PC-9 (cell line): ENCODE measurements around the gene ATXN1. TPM values are rescaled to one million over a fixed set of nuclear protein-coding genes. Genes with fewer than 3 reads are reported as not detected.
"Not testable (repeated sequence)": the region's sequence is repeated elsewhere in the genome, so short reads cannot be mapped to it uniquely, and the experiment has no call there.

Experiments used
- BruUV-seq: library from RNA; stranded (reverse); fragments of 400-500 nt; replicated peaks from 2 replicates; lab custom pipeline; 2021; lab: Mats Ljungman, UMichigan
- CTCF ChIA-PET: fragments of 300-600 bp; sonication (Branson Sonifier 250); formaldehyde crosslinking; loops from one replicate; lab custom pipeline; 2022; ENCODE audit warnings: antibody characterized with exemption; lab: Charles Lee
- POLR2A ChIA-PET: fragments of 300-600 bp; sonication (Branson Sonifier 250); formaldehyde crosslinking; loops from one replicate; lab custom pipeline; 2022; ENCODE audit warnings: antibody characterized with exemption; ENCODE audit not compliant: unreplicated experiment; lab: Charles Lee
- DNase-seq, 2 experiments: peaks; one replicate each; pipeline versions ENCODE4 v3.0.0 to v3.0.0-alpha.2; 2015 to 2022; ENCODE audit warnings: mixed read lengths in 1 of 2
- H2AFZ ChIP-seq: fragments of 200-600 bp; sonication (generic); 2 replicates; pipeline ENCODE4 v1.8.1; 2017; ENCODE audit warnings: antibody characterized with exemption
- H3F3A ChIP-seq: fragments of 200-600 bp; sonication (generic); 2 replicates; pipeline ENCODE4 v1.8.1; 2017; ENCODE audit warnings: antibody characterized with exemption, mild to moderate bottlenecking, low read depth; ENCODE audit not compliant: insufficient read depth
- H3K27ac ChIP-seq: fragments of 200-600 bp; sonication (generic); 2 replicates; pipeline ENCODE4 v1.6.1; 2016; ENCODE audit warnings: mixed run types
- H3K27me3 ChIP-seq: fragments of 200-600 bp; sonication (generic); 2 replicates; pipeline ENCODE4 v1.6.1; 2016; ENCODE audit warnings: low read depth, mixed run types; ENCODE audit not compliant: insufficient read depth
- H3K36me3 ChIP-seq: fragments of 200-600 bp; sonication (generic); 2 replicates; pipeline ENCODE4 v1.6.1; 2016; ENCODE audit warnings: low read depth, mixed run types
- H3K4me1 ChIP-seq: fragments of 200-600 bp; sonication (generic); replicated peaks from 2 replicates; pipeline ENCODE4 v1.6.1; 2016; ENCODE audit warnings: mixed run types; ENCODE audit not compliant: insufficient read depth
- H3K4me2 ChIP-seq: fragments of 200-600 bp; sonication (generic); 2 replicates; pipeline ENCODE4 v1.6.1; 2017; ENCODE audit warnings: mixed run types
- H3K4me3 ChIP-seq: fragments of 200-600 bp; sonication (generic); 2 replicates; pipeline ENCODE4 v1.6.1; 2016; ENCODE audit warnings: mixed run types
- H3K79me2 ChIP-seq: fragments of 200-600 bp; sonication (generic); 2 replicates; pipeline ENCODE4 v1.6.1; 2017; ENCODE audit warnings: low read depth, mixed run types
- H3K9me2 ChIP-seq: fragments of 200-600 bp; sonication (generic); 2 replicates; pipeline ENCODE4 v1.8.1; 2017; ENCODE audit warnings: mild to moderate bottlenecking; ENCODE audit not compliant: insufficient read depth
- H3K9me3 ChIP-seq: fragments of 200-600 bp; sonication (generic); 2 replicates; pipeline ENCODE4 v1.8.1; 2016; ENCODE audit warnings: low read depth; ENCODE audit not compliant: insufficient read depth
- H4K20me1 ChIP-seq: fragments of 200-600 bp; sonication (generic); 2 replicates; pipeline ENCODE4 v1.8.1; 2017; ENCODE audit not compliant: insufficient read depth
- EZH2 ChIP-seq: fragments of 200-600 bp; sonication (generic); IDR thresholded peaks from 2 replicates; pipeline ENCODE4 v1.8.0; 2017; ENCODE audit warnings: antibody characterized with exemption, low read depth
- intact Hi-C: fragments of 100-400 bp; cut with micrococcal nuclease; formaldehyde crosslinking; loops from one replicate; pipeline ENCODE4 v1.10.0; 2022; ENCODE audit not compliant: unreplicated experiment
- total RNA-seq: library from RNA; stranded (reverse); gene quantifications from 2 replicates; pipeline ENCODE4 v1.2.3, GENCODE V29; 2021
- TF ChIP-seq, protein P1 (sequence below): fragments of 200-600 bp; sonication (generic); conservative IDR thresholded peaks from 2 replicates; pipeline ENCODE4 v1.6.1; 2017; ENCODE audit warnings: mixed run types, antibody characterized with exemption, mild to moderate bottlenecking, moderate library complexity

ATXN1 gene
- total RNA-seq, 1 experiment from 2014 or later = 42.7 TPM

DNA sequence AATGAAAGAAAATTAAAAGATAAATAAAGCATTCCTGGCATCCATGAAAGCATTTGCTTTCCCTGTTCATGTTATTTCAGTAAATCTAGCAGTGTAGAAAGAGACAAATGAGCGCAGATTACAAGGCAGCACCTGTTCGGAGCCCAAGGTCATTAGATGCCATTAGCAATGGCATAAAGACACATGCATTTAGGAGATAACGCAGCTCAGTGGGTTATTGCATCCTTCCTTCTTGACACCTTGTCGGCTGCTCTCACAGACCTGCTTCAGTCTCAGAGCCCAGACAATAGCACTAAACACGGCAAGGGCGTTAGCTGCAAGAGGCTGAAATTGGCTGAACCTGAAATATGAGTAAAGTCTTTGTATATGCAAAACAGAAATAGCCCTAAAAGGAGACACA, 140.3 kb downstream of the ATXN1 start:
- Histone ChIP-seq H3K4me2 (no peak overlapping the region), H3K79me2 (no peaks in the 10 kb centered on the region), H3K9me2 (no peaks in the 10 kb centered on the region), H3K9me3 (no peaks in the 10 kb centered on the region), H3K4me3 (no peak overlapping the region), H3K27ac (no peak overlapping the region), H3K36me3 (no peaks in the 10 kb centered on the region), H3K4me1 (0 out of 2 replicates have a peak, but pooled peaks cover 9% of the 10 kb centered on the region), H2AFZ (no peak overlapping the region), H4K20me1 (no peaks in the 10 kb centered on the region), H3F3A (0 out of 2 replicates have a peak, but pooled peaks cover 3% of the 10 kb centered on the region), H3K27me3 (no peaks in the 10 kb centered on the region)
- BruUV-seq = no TSS peak
- intact Hi-C loops = no loop called here
- DNase-seq = no peak
- POLR2A ChIA-PET = no interaction called here
- TF ChIP-seq, protein P1, sequence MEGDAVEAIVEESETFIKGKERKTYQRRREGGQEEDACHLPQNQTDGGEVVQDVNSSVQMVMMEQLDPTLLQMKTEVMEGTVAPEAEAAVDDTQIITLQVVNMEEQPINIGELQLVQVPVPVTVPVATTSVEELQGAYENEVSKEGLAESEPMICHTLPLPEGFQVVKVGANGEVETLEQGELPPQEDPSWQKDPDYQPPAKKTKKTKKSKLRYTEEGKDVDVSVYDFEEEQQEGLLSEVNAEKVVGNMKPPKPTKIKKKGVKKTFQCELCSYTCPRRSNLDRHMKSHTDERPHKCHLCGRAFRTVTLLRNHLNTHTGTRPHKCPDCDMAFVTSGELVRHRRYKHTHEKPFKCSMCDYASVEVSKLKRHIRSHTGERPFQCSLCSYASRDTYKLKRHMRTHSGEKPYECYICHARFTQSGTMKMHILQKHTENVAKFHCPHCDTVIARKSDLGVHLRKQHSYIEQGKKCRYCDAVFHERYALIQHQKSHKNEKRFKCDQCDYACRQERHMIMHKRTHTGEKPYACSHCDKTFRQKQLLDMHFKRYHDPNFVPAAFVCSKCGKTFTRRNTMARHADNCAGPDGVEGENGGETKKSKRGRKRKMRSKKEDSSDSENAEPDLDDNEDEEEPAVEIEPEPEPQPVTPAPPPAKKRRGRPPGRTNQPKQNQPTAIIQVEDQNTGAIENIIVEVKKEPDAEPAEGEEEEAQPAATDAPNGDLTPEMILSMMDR = no peak
- no peak for TF ChIP-seq EZH2
- CTCF ChIA-PET = no interaction called here

DNA sequence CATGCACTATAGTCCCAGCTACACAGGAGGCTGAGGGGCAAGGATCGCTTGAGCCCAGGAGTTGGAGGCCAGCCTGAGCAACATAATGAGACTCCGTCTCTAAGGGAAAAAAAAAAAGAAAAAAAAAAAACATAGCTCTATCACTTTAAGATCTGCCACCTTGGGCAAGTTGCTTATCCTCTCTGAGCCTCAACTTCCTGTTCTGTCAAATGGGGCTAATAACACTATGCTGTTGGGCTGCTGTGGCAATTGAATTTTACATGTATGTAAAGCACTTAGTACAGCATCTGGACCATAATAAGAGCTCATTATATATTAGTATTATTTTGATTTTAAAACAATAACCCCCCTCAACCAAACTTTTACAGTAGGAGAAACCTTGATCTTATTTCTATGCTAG, 141.5 kb downstream of the ATXN1 start:
- no peak for DNase-seq
- Histone ChIP-seq H3K27me3 (no peaks in the 10 kb centered on the region), H3K4me1 (0 out of 2 replicates have a peak, but pooled peaks cover 9% of the 10 kb centered on the region), H4K20me1 (no peaks in the 10 kb centered on the region), H3F3A (0 out of 2 replicates have a peak, but pooled peaks cover 3% of the 10 kb centered on the region), H3K9me2 (no peaks in the 10 kb centered on the region), H3K27ac (no peak overlapping the region), H3K79me2 (no peaks in the 10 kb centered on the region), H3K9me3 (no peaks in the 10 kb centered on the region), H3K4me2 (no peak overlapping the region), H2AFZ (no peak overlapping the region), H3K4me3 (no peak overlapping the region), H3K36me3 (no peaks in the 10 kb centered on the region)
- no TSS peak for BruUV-seq
- TF ChIP-seq, protein P1 = no peak
- TF ChIP-seq EZH2 = no peak
- POLR2A ChIA-PET = no interaction called here
- intact Hi-C loops = no loop called here
- CTCF ChIA-PET = no interaction called here

DNA sequence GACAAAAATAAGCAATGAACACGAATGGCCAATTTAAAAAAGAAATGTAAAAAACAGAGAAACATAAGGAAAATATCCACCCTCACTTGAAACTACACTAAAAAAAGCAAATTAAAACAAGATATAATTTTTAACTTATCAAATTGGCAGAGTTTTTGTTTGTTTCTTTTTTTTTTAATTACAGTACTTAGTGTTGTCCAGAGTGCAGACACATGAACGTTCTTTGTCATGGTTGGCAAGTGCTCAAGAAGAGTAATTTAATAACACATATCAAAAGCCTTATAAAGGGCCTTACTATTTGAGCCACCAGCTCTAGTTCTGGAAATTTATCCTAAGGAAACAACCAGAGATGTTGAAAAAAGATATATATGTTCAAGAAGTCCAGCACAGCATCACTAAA, 142.3 kb downstream of the ATXN1 start:
- H3F3A ChIP-seq = 0 out of 2 replicates have a peak, but pooled peaks cover 3% of the 10 kb centered on the region
- intact Hi-C loops = no loop called here
- H3K79me2 ChIP-seq = no peaks in the 10 kb centered on the region
- BruUV-seq = no TSS peak
- H3K4me3 ChIP-seq = no peak overlapping the region
- H3K9me3 ChIP-seq = no peaks in the 10 kb centered on the region
- H3K27ac ChIP-seq = no peak overlapping the region
- ChIA-PET POLR2A (no interaction called here), CTCF (no interaction called here)
- no peak for DNase-seq
- no peaks in the 10 kb centered on the region for H3K36me3 ChIP-seq
- no peak overlapping the region for H3K4me2 ChIP-seq
- 0 out of 2 replicates have a peak, but pooled peaks cover 9% of the 10 kb centered on the region for H3K4me1 ChIP-seq
- no peak overlapping the region for H2AFZ ChIP-seq
- no peak for TF ChIP-seq EZH2
- TF ChIP-seq, protein P1 = no peak
- H3K9me2 ChIP-seq = no peaks in the 10 kb centered on the region
- H4K20me1 ChIP-seq = no peaks in the 10 kb centered on the region
- no peaks in the 10 kb centered on the region for H3K27me3 ChIP-seq

DNA sequence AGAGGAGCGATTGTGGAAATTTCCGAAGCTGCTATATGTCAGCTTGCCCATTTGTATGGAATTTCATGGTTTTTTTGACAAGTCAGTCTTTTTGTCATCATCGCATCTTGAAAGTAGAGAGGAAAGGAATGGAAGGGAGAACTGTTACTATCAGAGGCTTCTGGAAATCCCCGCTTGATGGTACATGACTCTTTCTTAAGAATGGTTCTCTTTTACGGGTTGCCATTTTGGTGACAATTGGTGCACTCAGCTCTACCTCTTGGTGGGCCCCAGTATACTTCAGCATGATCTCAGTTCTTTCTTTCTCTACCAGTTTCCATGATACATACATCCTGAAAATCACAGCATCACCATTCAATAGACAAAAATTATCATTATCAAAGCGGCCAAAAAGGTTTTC, 146.0 kb downstream of the ATXN1 start:
- H4K20me1 ChIP-seq, H3K9me3 ChIP-seq, intact Hi-C loops, H3F3A ChIP-seq, H3K4me3 ChIP-seq, H3K9me2 ChIP-seq, CTCF ChIA-PET, H3K27ac ChIP-seq, H3K79me2 ChIP-seq, H3K36me3 ChIP-seq, H2AFZ ChIP-seq, H3K27me3 ChIP-seq, DNase-seq, POLR2A ChIA-PET, H3K4me1 ChIP-seq, H3K4me2 ChIP-seq, BruUV-seq: not testable (repeated sequence)

DNA sequence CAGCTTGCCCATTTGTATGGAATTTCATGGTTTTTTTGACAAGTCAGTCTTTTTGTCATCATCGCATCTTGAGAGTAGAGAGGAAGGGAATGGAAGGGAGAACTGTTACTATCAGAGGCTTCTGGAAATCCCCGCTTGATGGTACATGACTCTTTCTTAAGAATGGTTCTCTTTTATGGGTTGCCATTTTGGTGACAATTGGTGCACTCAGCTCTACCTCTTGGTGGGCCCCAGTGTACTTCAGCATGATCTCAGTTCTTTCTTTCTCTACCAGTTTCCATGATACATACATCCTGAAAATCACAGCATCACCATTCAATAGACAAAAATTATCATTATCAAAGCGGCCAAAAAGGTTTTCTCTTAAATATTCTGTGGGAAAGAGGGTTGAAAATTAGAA, 147.1 kb downstream of the ATXN1 start:
- not testable (repeated sequence) for H3K36me3 ChIP-seq

More for the DNA sequence above, 147.1 kb downstream of the ATXN1 start:
- DNase-seq, BruUV-seq, H3K9me3 ChIP-seq, intact Hi-C loops, H3K79me2 ChIP-seq, H3K4me2 ChIP-seq, H3K27ac ChIP-seq, CTCF ChIA-PET, H3K27me3 ChIP-seq, H4K20me1 ChIP-seq, H3K4me3 ChIP-seq, H3K9me2 ChIP-seq, H3F3A ChIP-seq, H2AFZ ChIP-seq, POLR2A ChIA-PET, H3K4me1 ChIP-seq: not testable (repeated sequence)
